K562 (cell line): ENCODE measurements around the gene UQCR11. TPM values are rescaled to one million over a fixed set of nuclear protein-coding genes. Genes with fewer than 3 reads are reported as not detected.

ENCODE experiments used
- ATF1 ChIP-seq, 2 experiments: fragments of 450-650 bp in 1 of 2; IDR thresholded peaks; 2 replicates each; pipeline ENCODE4 v1.6.1; 2016; ENCODE audit warnings: missing compliant biosample characterization in 1 of 2, missing genetic modification characterization in 1 of 2
- C11orf30 ChIP-seq: fragments of 450-650 bp; IDR thresholded peaks from 2 replicates; pipeline ENCODE4 v1.6.1; 2016; ENCODE audit warnings: low read depth, mild to moderate bottlenecking
- CEBPG ChIP-seq, 3 experiments: fragments of 200-800 bp in 1 of 3; sonication (Bioruptor generic) in 1 of 3; sonication (generic) in 1 of 3; formaldehyde crosslinking in 1 of 3; IDR thresholded peaks in 2 of 3; conservative IDR thresholded peaks in 1 of 3; 2 replicates each; pipeline versions ENCODE4 v1.6.1 to v1.8.0; 2016 to 2022; ENCODE audit warnings: missing compliant biosample characterization in 2 of 3, missing genetic modification characterization in 2 of 3, mild to moderate bottlenecking in 1 of 3, missing genetic modification reagents in 1 of 3
- MAFF ChIP-seq: IDR thresholded peaks from 2 replicates; pipeline ENCODE4 v1.6.1; 2012; ENCODE audit warnings: low read length, improper control_type of control experiment
- NUFIP1 ChIP-seq: fragments of 450-650 bp; IDR thresholded peaks from 2 replicates; pipeline ENCODE4 v1.6.1; 2018; ENCODE audit not compliant: partially characterized antibody
- PRMT5 ChIP-seq: sonication (generic); formaldehyde crosslinking; IDR thresholded peaks from 2 replicates; pipeline ENCODE4 v1.5.0; 2020; ENCODE audit warnings: missing genetic modification reagents
- XRCC4 ChIP-seq: IDR thresholded peaks from one replicate; pipeline ENCODE4 v1.6.1; 2011; ENCODE audit not compliant: insufficient read depth, insufficient read length; ENCODE audit errors: extremely low read depth
- ZKSCAN3 ChIP-seq: fragments of 250-450 bp; sonication (Bioruptor Pico); IDR thresholded peaks from 2 replicates; pipeline ENCODE4 v1.4.0; 2020
- ZNF12 ChIP-seq: sonication (generic); formaldehyde crosslinking; IDR thresholded peaks from 2 replicates; pipeline ENCODE4 v1.4.0; 2020; ENCODE audit warnings: mild to moderate bottlenecking, missing genetic modification reagents
- ZNF668 ChIP-seq: fragments of 250-450 bp; sonication (Bioruptor Pico); IDR thresholded peaks from 2 replicates; pipeline ENCODE4 v1.8.0; 2022; ENCODE audit warnings: mild to moderate bottlenecking, inconsistent platforms
- polyA plus RNA-seq, 8 experiments: library from polyadenylated mRNA; depleted of rRNA in 4 of 8; stranded (reverse) in 5 of 8; unstranded in 3 of 8; fragments of >200 nt; fragmentation: Nextera tagmentation in 2 of 8; fragmentation: Illumina TruSeq in 1 of 8; extraction: Ambion mirVana in 2 of 8; extraction: Trizol in 1 of 8; gene quantifications; 2 replicates each; pipeline versions ENCODE4 v1.2.1 to v1.2.3, GENCODE V29; 2011 to 2014; ENCODE audit warnings: inconsistent platforms in 1 of 8, missing spikeins in 1 of 8
- total RNA-seq, 7 experiments: library from RNA; depleted of rRNA in 6 of 7; stranded (reverse); fragments of >200 nt in 6 of 7; fragmentation: Illumina TruSeq in 2 of 7; extraction: Trizol in 2 of 7; gene quantifications; 2 replicates each; pipeline versions ENCODE4 v1.2.1 to v1.2.3, GENCODE V29; 2011 to 2021; ENCODE audit warnings: low replicate concordance in 1 of 7
- TF ChIP-seq, protein P1 (sequence below): sonication (generic); formaldehyde crosslinking; IDR thresholded peaks from 2 replicates; pipeline ENCODE4 v1.8.1; 2023; ENCODE audit warnings: missing genetic modification reagents, mild to moderate bottlenecking, borderline replicate concordance
- TF ChIP-seq, protein P2 (sequence below), 2 experiments: IDR thresholded peaks; 2 replicates each; pipeline ENCODE4 v1.6.1; 2012; ENCODE audit warnings: improper control_type of control experiment in 2 of 2, low read depth in 2 of 2, low read length in 2 of 2, borderline replicate concordance in 1 of 2
- TF ChIP-seq, protein P3 (sequence below): fragments of 200-800 bp; sonication (Bioruptor generic); IDR thresholded peaks from 2 replicates; pipeline ENCODE4 v1.6.1; 2016; ENCODE audit warnings: missing genetic modification characterization, missing compliant biosample characterization

UQCR11 gene
- total and polyA plus RNA-seq, 9 of the 15 experiments (the other 6 are each of a cell fraction or from before 2014, with no cell fraction given) = 57.6 to 394 (median 259) TPM

DNA sequence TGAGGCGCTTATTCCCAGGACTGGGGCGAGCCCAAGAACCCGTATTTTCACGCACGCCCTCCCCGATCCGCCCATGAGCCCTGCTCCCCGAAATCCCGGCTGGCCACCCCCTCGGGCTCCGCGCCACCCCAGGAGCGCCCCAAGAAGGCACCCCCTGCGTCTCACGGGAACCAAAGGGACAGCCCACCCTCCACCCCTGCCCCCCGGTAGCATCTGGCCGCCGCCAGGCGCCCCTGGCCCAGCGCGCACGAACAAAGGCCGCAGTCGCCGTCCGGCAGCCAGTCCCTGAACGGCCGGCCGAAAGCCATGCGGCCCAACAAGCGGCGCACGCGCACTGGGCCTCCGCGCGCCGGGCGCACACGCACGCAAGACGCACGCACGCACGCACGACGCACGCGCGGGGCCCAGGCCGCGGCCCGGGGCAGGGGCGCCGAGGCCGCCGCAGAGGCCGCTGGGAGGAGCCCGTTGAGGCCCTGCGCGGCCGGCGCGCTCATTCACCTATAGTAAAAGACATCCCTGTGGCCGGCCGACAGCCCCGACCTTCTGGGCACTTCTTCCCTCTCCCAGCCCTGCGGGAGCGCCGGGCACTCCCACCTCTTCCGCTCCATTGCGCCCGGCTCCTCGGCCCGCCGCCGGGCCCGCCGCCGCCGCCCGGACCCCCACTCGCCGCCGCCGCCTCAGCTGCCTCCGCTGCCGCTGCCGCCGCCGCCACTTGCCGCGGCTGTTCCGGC is 13.1 kb downstream of the UQCR11 start (continued):
- TF ChIP-seq, protein P1, sequence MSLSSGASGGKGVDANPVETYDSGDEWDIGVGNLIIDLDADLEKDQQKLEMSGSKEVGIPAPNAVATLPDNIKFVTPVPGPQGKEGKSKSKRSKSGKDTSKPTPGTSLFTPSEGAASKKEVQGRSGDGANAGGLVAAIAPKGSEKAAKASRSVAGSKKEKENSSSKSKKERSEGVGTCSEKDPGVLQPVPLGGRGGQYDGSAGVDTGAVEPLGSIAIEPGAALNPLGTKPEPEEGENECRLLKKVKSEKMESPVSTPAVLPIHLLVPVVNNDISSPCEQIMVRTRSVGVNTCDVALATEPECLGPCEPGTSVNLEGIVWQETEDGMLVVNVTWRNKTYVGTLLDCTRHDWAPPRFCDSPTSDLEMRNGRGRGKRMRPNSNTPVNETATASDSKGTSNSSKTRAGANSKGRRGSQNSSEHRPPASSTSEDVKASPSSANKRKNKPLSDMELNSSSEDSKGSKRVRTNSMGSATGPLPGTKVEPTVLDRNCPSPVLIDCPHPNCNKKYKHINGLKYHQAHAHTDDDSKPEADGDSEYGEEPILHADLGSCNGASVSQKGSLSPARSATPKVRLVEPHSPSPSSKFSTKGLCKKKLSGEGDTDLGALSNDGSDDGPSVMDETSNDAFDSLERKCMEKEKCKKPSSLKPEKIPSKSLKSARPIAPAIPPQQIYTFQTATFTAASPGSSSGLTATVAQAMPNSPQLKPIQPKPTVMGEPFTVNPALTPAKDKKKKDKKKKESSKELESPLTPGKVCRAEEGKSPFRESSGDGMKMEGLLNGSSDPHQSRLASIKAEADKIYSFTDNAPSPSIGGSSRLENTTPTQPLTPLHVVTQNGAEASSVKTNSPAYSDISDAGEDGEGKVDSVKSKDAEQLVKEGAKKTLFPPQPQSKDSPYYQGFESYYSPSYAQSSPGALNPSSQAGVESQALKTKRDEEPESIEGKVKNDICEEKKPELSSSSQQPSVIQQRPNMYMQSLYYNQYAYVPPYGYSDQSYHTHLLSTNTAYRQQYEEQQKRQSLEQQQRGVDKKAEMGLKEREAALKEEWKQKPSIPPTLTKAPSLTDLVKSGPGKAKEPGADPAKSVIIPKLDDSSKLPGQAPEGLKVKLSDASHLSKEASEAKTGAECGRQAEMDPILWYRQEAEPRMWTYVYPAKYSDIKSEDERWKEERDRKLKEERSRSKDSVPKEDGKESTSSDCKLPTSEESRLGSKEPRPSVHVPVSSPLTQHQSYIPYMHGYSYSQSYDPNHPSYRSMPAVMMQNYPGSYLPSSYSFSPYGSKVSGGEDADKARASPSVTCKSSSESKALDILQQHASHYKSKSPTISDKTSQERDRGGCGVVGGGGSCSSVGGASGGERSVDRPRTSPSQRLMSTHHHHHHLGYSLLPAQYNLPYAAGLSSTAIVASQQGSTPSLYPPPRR (CRISPR knock-in tag) = no peak
- TF ChIP-seq, protein P2, sequence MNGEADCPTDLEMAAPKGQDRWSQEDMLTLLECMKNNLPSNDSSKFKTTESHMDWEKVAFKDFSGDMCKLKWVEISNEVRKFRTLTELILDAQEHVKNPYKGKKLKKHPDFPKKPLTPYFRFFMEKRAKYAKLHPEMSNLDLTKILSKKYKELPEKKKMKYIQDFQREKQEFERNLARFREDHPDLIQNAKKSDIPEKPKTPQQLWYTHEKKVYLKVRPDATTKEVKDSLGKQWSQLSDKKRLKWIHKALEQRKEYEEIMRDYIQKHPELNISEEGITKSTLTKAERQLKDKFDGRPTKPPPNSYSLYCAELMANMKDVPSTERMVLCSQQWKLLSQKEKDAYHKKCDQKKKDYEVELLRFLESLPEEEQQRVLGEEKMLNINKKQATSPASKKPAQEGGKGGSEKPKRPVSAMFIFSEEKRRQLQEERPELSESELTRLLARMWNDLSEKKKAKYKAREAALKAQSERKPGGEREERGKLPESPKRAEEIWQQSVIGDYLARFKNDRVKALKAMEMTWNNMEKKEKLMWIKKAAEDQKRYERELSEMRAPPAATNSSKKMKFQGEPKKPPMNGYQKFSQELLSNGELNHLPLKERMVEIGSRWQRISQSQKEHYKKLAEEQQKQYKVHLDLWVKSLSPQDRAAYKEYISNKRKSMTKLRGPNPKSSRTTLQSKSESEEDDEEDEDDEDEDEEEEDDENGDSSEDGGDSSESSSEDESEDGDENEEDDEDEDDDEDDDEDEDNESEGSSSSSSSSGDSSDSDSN (IDR thresholded peaks at IDR 0.05; ENCODE audit: borderline replicate concordance in 1 of 2, low read depth in 2 of 2, low read length in 2 of 2) = no peak
- no peak for TF ChIP-seq XRCC4
- TF ChIP-seq MAFF = no peak
- TF ChIP-seq ATF1 (CRISPR knock-in tag; IDR thresholded peaks at IDR 0.05) = no peak
- TF ChIP-seq ATF1 (tag; IDR thresholded peaks at IDR 0.05) = peak; percentile 25
- no peak for TF ChIP-seq PRMT5
- TF ChIP-seq ZNF668 (CRISPR knock-in tag) = no peak
- 0 out of 2 replicates have a peak, but pooled peaks have one; percentile 13 for TF ChIP-seq CEBPG (CRISPR knock-in tag; IDR thresholded peaks at IDR 0.05)
- no peak for TF ChIP-seq CEBPG (tag; conservative IDR thresholded peaks at IDR 0.05 in 1 of 2, IDR thresholded peaks at IDR 0.05 in 1 of 2)
- TF ChIP-seq ZKSCAN3 = no peak
- TF ChIP-seq ZNF12 = no peak
- no peak for TF ChIP-seq NUFIP1
- no peak for TF ChIP-seq C11orf30
- TF ChIP-seq, protein P3, sequence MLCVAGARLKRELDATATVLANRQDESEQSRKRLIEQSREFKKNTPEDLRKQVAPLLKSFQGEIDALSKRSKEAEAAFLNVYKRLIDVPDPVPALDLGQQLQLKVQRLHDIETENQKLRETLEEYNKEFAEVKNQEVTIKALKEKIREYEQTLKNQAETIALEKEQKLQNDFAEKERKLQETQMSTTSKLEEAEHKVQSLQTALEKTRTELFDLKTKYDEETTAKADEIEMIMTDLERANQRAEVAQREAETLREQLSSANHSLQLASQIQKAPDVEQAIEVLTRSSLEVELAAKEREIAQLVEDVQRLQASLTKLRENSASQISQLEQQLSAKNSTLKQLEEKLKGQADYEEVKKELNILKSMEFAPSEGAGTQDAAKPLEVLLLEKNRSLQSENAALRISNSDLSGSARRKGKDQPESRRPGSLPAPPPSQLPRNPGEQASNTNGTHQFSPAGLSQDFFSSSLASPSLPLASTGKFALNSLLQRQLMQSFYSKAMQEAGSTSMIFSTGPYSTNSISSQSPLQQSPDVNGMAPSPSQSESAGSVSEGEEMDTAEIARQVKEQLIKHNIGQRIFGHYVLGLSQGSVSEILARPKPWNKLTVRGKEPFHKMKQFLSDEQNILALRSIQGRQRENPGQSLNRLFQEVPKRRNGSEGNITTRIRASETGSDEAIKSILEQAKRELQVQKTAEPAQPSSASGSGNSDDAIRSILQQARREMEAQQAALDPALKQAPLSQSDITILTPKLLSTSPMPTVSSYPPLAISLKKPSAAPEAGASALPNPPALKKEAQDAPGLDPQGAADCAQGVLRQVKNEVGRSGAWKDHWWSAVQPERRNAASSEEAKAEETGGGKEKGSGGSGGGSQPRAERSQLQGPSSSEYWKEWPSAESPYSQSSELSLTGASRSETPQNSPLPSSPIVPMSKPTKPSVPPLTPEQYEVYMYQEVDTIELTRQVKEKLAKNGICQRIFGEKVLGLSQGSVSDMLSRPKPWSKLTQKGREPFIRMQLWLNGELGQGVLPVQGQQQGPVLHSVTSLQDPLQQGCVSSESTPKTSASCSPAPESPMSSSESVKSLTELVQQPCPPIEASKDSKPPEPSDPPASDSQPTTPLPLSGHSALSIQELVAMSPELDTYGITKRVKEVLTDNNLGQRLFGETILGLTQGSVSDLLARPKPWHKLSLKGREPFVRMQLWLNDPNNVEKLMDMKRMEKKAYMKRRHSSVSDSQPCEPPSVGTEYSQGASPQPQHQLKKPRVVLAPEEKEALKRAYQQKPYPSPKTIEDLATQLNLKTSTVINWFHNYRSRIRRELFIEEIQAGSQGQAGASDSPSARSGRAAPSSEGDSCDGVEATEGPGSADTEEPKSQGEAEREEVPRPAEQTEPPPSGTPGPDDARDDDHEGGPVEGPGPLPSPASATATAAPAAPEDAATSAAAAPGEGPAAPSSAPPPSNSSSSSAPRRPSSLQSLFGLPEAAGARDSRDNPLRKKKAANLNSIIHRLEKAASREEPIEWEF = no peak
